Chondrocyte (in vitro differentiated cells): ENCODE results near the gene KRT9. TPM values are rescaled to one million over a fixed set of nuclear protein-coding genes. Genes with fewer than 3 reads are reported as not detected.
"Not testable (repeated sequence)": the region's sequence is repeated elsewhere in the genome, so short reads cannot be mapped to it uniquely, and the experiment has no call there.

Experiments used
- DNase-seq: peaks from one replicate; pipeline ENCODE4 v3.0.0; 2021; ENCODE audit warnings: mixed read lengths, low spot score
- H3K27ac Mint-ChIP-seq: one replicate; pipeline ENCODE4 v1.8.0; 2021; ENCODE audit warnings: mild to moderate bottlenecking, moderate library complexity, mixed read lengths; ENCODE audit not compliant: unreplicated experiment
- H3K27me3 Mint-ChIP-seq: 2 replicates; pipeline ENCODE4 v1.8.0; 2021; ENCODE audit warnings: low read depth, mixed read lengths
- H3K36me3 Mint-ChIP-seq: 2 replicates; pipeline ENCODE4 v1.8.0; 2021; ENCODE audit warnings: low read depth, mixed read lengths
- H3K4me1 Mint-ChIP-seq: 2 replicates; pipeline ENCODE4 v1.8.0; 2021; ENCODE audit warnings: low read depth, mild to moderate bottlenecking, mixed read lengths
- H3K4me3 Mint-ChIP-seq: one replicate; pipeline ENCODE4 v1.8.0; 2021; ENCODE audit warnings: mild to moderate bottlenecking, moderate library complexity, mixed read lengths; ENCODE audit not compliant: unreplicated experiment
- H3K9me3 Mint-ChIP-seq: 2 replicates; pipeline ENCODE4 v1.8.0; 2021; ENCODE audit warnings: low read depth, mixed read lengths
- CTCF ChIP-seq: fragments of 200-600 bp; sonication (generic); IDR thresholded peaks from 2 replicates; pipeline ENCODE4 v1.5.0; 2021; ENCODE audit warnings: antibody characterized with exemption, mild to moderate bottlenecking, moderate library complexity
- total RNA-seq: library from RNA; stranded (reverse); gene quantifications from 3 replicates; pipeline ENCODE4 v1.2.1, GENCODE V29; 2021

Gene KRT9
- total RNA-seq, 1 donor from 2014 or later, result not detected

- Mint-ChIP-seq H3K4me3 (no peak overlapping the region), H3K4me1 (peaks cover 34% of the 10 kb centered on the region), H3K36me3 (peaks cover 9% of the 10 kb centered on the region), H3K9me3 (peaks cover 8% of the 10 kb centered on the region), H3K27me3 (no peaks in the 10 kb centered on the region), H3K27ac (peak overlapping the region; percentile 62)
- no peak for TF ChIP-seq CTCF
- no peak for DNase-seq
These were observed 27.4 kb downstream of the KRT9 start for GRCh38 chr17:41544491-41544892.

GRCh38 chr17:41542786-41543185 is 29.1 kb downstream of the KRT9 start:
- H3K9me3 Mint-ChIP-seq, H3K4me3 Mint-ChIP-seq, H3K27me3 Mint-ChIP-seq, H3K36me3 Mint-ChIP-seq, DNase-seq, H3K27ac Mint-ChIP-seq: not testable (repeated sequence)
- peaks cover 29% of the 10 kb centered on the region for H3K4me1 Mint-ChIP-seq

- Mint-ChIP-seq H3K36me3 (peaks cover 7% of the 10 kb centered on the region), H3K27me3 (no peaks in the 10 kb centered on the region), H3K4me1 (peaks cover 25% of the 10 kb centered on the region), H3K27ac (no peak overlapping the region), H3K4me3 (no peak overlapping the region), H3K9me3 (peaks cover 8% of the 10 kb centered on the region)
- no peak for DNase-seq
- no peak for TF ChIP-seq CTCF
These were observed 29.5 kb downstream of the KRT9 start for GRCh38 chr17:41542357-41542756.

GRCh38 chr17:41540921-41541625 is 30.8 kb downstream of the KRT9 start:
- H3K9me3 Mint-ChIP-seq, result no peaks in the 10 kb centered on the region
- no peaks in the 10 kb centered on the region for H3K27me3 Mint-ChIP-seq
- H3K27ac Mint-ChIP-seq, result no peak overlapping the region
- no peak overlapping the region for H3K4me3 Mint-ChIP-seq
- TF ChIP-seq CTCF, result no peak
- no peak for DNase-seq
- peaks cover 21% of the 10 kb centered on the region for H3K4me1 Mint-ChIP-seq
- peaks cover 1% of the 10 kb centered on the region for H3K36me3 Mint-ChIP-seq

- H3K27me3 Mint-ChIP-seq, result peaks cover 3% of the 10 kb centered on the region
- DNase-seq, result no peak
- no peak overlapping the region for H3K27ac Mint-ChIP-seq
- no peaks in the 10 kb centered on the region for H3K36me3 Mint-ChIP-seq
- H3K4me3 Mint-ChIP-seq, result no peak overlapping the region
- no peak for TF ChIP-seq CTCF
- H3K9me3 Mint-ChIP-seq, result no peaks in the 10 kb centered on the region
- H3K4me1 Mint-ChIP-seq, result peaks cover 21% of the 10 kb centered on the region
These were observed 31.7 kb downstream of the KRT9 start for GRCh38 chr17:41539979-41540701.
